ENCODE results near the gene CCL26. TPM values are rescaled to one million over a fixed set of nuclear protein-coding genes. Genes with fewer than 3 reads are reported as not detected.
A peak's percentile ranks its signal among the peaks of the same experiment; 100 is the strongest.

The CCL26 gene
- total and polyA plus RNA-seq, 9 of the 15 experiments (the other 6 are each of a cell fraction or from before 2014, with no cell fraction given) = 2.3 to 26.8 (median 8.4) TPM

- TF ChIP-seq RCOR1 (IDR thresholded peaks at IDR 0.05; ENCODE audit: borderline replicate concordance in 1 of 2, low read depth in 2 of 2, low read length in 2 of 2) (peak in 1 of 2 experiments; percentile 66; a peak in 2 of 4 replicates), MYBL2 (IDR thresholded peaks at IDR 0.05; ENCODE audit: low read depth) (no peak), MYBL2 (CRISPR knock-in tag; IDR thresholded peaks at IDR 0.05; ENCODE audit: borderline replicate concordance) (no peak), MITF (IDR thresholded peaks at IDR 0.05) (no peak), AFF4 (CRISPR knock-in tag; IDR thresholded peaks at IDR 0.05) (peak; percentile 66), HOMEZ (CRISPR knock-in tag; IDR thresholded peaks at IDR 0.05) (peak; percentile 70; the same call in 1 of the 2 replicates), E2F1 (CRISPR knock-in tag; IDR thresholded peaks at IDR 0.05) (peak; percentile 85), SAFB (IDR thresholded peaks at IDR 0.05; ENCODE audit: borderline replicate concordance, low read depth, low read length) (peak; percentile 93), ZFPM2 (CRISPR knock-in tag; IDR thresholded peaks at IDR 0.05) (0 out of 2 replicates have a peak, but pooled peaks have one; percentile 74), MAZ (CRISPR knock-in tag; conservative IDR thresholded peaks at IDR 0.05 in 1 of 2, IDR thresholded peaks at IDR 0.05 in 1 of 2) (peak; percentile 87 to 97), FIP1L1 (IDR thresholded peaks at IDR 0.05; ENCODE audit: low read depth, low read length, poor library complexity, severe bottlenecking) (peak; percentile 62), YY1 (IDR thresholded peaks at IDR 0.05; ENCODE audit: borderline replicate concordance in 1 of 3, control insufficient read depth in 1 of 3, extremely low read depth in 1 of 3, insufficient read depth in 3 of 3, insufficient read length in 1 of 3, insufficient replicate concordance in 2 of 3, low read depth in 1 of 3, low read length in 2 of 3) (peak in 1 of 3 experiments; percentile 34), CHD2 (IDR thresholded peaks at IDR 0.05; ENCODE audit: low read depth, low read length) (peak; percentile 36; the same call in 1 of the 2 replicates), KDM1A (IDR thresholded peaks at IDR 0.05) (0 out of 4 replicates have a peak, but pooled peaks of 1 of the 2 experiments have one; percentile 9)
Measured at GRCh38 chr7:75738975-75739795, 32.8 kb downstream of the CCL26 start (continued).
